H1 (cell line): Measurements from ENCODE around the gene SLC27A2.

ENCODE experiments used
- BCL11A ChIP-seq, 2 experiments: IDR thresholded peaks; one replicate each; pipeline ENCODE4 v1.6.1; 2011; ENCODE audit warnings: low read depth in 2 of 2, low read length in 2 of 2, mild to moderate bottlenecking in 2 of 2
- EP300 ChIP-seq, 2 experiments: IDR thresholded peaks; 1 replicate in 1 of 2; 2 replicates in 1 of 2; pipeline ENCODE4 v1.6.1; 2011 to 2012; ENCODE audit warnings: low read depth in 2 of 2, low read length in 2 of 2, mild to moderate bottlenecking in 2 of 2, borderline replicate concordance in 1 of 2, inconsistent platforms in 1 of 2, moderate library complexity in 1 of 2
- EZH2 ChIP-seq: fragments of 200-600 bp; sonication (generic); IDR thresholded peaks from 2 replicates; pipeline ENCODE4 v1.7.1; 2012; ENCODE audit warnings: low read depth, mild to moderate bottlenecking, moderate library complexity, low read length, inconsistent platforms; ENCODE audit not compliant: severe bottlenecking
- FOSL1 ChIP-seq: IDR thresholded peaks from 2 replicates; pipeline ENCODE4 v1.6.1; 2011; ENCODE audit warnings: mild to moderate bottlenecking, low read depth, low read length, moderate library complexity; ENCODE audit not compliant: insufficient read depth
- GABPA ChIP-seq: IDR thresholded peaks from 2 replicates; pipeline ENCODE4 v1.6.1; 2011; ENCODE audit warnings: mild to moderate bottlenecking, low read length, moderate library complexity, borderline replicate concordance; ENCODE audit not compliant: insufficient read depth
- POLR2AphosphoS5 ChIP-seq: IDR thresholded peaks from 2 replicates; pipeline ENCODE4 v1.6.1; 2011; ENCODE audit warnings: low read depth, low read length
- RFX5 ChIP-seq: IDR thresholded peaks from 2 replicates; pipeline ENCODE4 v1.6.1; 2011; ENCODE audit warnings: low read depth, low read length, improper control_type of control experiment, borderline replicate concordance
- SIN3A ChIP-seq, 2 experiments: IDR thresholded peaks in 1 of 2; conservative IDR thresholded peaks in 1 of 2; 2 replicates each; pipeline ENCODE4 v1.6.1; 2011 to 2012; ENCODE audit warnings: low read length in 2 of 2, improper control_type of control experiment in 1 of 2, low read depth in 1 of 2, mild to moderate bottlenecking in 1 of 2
- SP2 ChIP-seq: IDR thresholded peaks from 2 replicates; pipeline ENCODE4 v1.6.1; 2012; ENCODE audit warnings: mild to moderate bottlenecking, low read length, inconsistent platforms
- TEAD4 ChIP-seq: IDR thresholded peaks from 2 replicates; pipeline ENCODE4 v1.6.1; 2012; ENCODE audit warnings: low read depth, low read length, inconsistent platforms, mixed read lengths
- ZNF274 ChIP-seq: IDR thresholded peaks from 2 replicates; pipeline ENCODE4 v1.7.0; 2012; ENCODE audit warnings: low read length, borderline replicate concordance; ENCODE audit errors: extremely low read depth
- TF ChIP-seq, protein P1 (sequence below), 3 experiments: IDR thresholded peaks; 1 replicate in 2 of 3; 2 replicates in 1 of 3; pipeline versions ENCODE4 v1.5.1 to v1.6.1; 2011; ENCODE audit warnings: low read length in 3 of 3, mild to moderate bottlenecking in 3 of 3, inconsistent platforms in 2 of 3, low read depth in 1 of 3, moderate library complexity in 1 of 3; ENCODE audit not compliant: insufficient read depth in 1 of 3; ENCODE audit errors: control extremely low read depth in 1 of 3
- TF ChIP-seq, protein P2 (sequence below): IDR thresholded peaks from 2 replicates; pipeline ENCODE4 v1.6.1; 2012; ENCODE audit warnings: inconsistent platforms

DNA sequence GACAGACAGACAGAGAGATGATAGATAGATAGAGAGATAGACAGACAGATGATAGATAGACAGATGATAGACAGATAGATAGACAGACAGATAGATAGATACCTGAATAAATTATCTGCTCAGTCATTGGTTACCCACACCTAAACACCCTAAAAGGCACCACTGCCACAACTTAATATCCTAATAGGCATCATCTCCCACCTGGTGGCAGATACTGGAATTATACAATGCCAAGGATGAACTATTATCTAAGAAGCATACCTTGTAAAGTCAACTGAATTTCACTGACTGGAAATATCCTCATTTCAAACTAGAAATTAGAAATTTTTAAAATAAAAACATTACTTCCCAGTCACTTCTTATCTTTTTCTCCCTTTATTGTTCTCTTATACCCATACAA, 43.6 kb upstream of the SLC27A2 start:
- TF ChIP-seq, protein P1, sequence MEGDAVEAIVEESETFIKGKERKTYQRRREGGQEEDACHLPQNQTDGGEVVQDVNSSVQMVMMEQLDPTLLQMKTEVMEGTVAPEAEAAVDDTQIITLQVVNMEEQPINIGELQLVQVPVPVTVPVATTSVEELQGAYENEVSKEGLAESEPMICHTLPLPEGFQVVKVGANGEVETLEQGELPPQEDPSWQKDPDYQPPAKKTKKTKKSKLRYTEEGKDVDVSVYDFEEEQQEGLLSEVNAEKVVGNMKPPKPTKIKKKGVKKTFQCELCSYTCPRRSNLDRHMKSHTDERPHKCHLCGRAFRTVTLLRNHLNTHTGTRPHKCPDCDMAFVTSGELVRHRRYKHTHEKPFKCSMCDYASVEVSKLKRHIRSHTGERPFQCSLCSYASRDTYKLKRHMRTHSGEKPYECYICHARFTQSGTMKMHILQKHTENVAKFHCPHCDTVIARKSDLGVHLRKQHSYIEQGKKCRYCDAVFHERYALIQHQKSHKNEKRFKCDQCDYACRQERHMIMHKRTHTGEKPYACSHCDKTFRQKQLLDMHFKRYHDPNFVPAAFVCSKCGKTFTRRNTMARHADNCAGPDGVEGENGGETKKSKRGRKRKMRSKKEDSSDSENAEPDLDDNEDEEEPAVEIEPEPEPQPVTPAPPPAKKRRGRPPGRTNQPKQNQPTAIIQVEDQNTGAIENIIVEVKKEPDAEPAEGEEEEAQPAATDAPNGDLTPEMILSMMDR (IDR thresholded peaks at IDR 0.05; ENCODE audit: control extremely low read depth in 1 of 3, insufficient read depth in 1 of 3, low read depth in 1 of 3, low read length in 3 of 3) = peak in 2 of 3 experiments; percentile 30 to 40; a peak in 2 of 4 replicates
- no peak for TF ChIP-seq BCL11A (IDR thresholded peaks at IDR 0.05; ENCODE audit: low read depth in 2 of 2, low read length in 2 of 2)
- no peak for TF ChIP-seq SIN3A (conservative IDR thresholded peaks at IDR 0.05 in 1 of 2, IDR thresholded peaks at IDR 0.05 in 1 of 2; ENCODE audit: low read depth in 1 of 2, low read length in 2 of 2)
- TF ChIP-seq RFX5 = no peak
- no peak for TF ChIP-seq EZH2
- TF ChIP-seq GABPA = no peak
- no peak for TF ChIP-seq EP300 (IDR thresholded peaks at IDR 0.05; ENCODE audit: borderline replicate concordance in 1 of 2, low read depth in 2 of 2, low read length in 2 of 2)
- no peak for TF ChIP-seq ZNF274
- TF ChIP-seq FOSL1 = no peak
- no peak for TF ChIP-seq TEAD4
- TF ChIP-seq, protein P2, sequence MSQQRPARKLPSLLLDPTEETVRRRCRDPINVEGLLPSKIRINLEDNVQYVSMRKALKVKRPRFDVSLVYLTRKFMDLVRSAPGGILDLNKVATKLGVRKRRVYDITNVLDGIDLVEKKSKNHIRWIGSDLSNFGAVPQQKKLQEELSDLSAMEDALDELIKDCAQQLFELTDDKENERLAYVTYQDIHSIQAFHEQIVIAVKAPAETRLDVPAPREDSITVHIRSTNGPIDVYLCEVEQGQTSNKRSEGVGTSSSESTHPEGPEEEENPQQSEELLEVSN = no peak
- no peak for TF ChIP-seq SP2
- no peak for TF ChIP-seq POLR2AphosphoS5
